K562 (cell line): ENCODE data around the gene ARHGAP22. TPM values are rescaled to one million over a fixed set of nuclear protein-coding genes. Genes with fewer than 3 reads are reported as not detected.
A peak's percentile ranks its signal among the peaks of the same experiment; 100 is the strongest.

Experiments used
- BRF1 ChIP-seq: IDR thresholded peaks from 3 replicates; pipeline ENCODE4 v1.6.1; 2011; ENCODE audit warnings: borderline replicate concordance, mild to moderate bottlenecking; ENCODE audit not compliant: insufficient read length; ENCODE audit errors: extremely low read depth
- COPS2 ChIP-seq: fragments of 450-650 bp; conservative IDR thresholded peaks from 2 replicates; pipeline ENCODE4 v1.6.1; 2016; ENCODE audit warnings: mild to moderate bottlenecking, moderate library complexity
- FOS ChIP-seq: IDR thresholded peaks from 3 replicates; pipeline ENCODE4 v1.6.1; 2011; ENCODE audit not compliant: insufficient read length; ENCODE audit errors: extremely low read depth
- FOXA3 ChIP-seq, 2 experiments: fragments of 450-650 bp in 1 of 2; sonication (generic) in 1 of 2; formaldehyde crosslinking; IDR thresholded peaks in 1 of 2; conservative IDR thresholded peaks in 1 of 2; 2 replicates each; pipeline versions ENCODE4 v1.4.0 to v1.8.0; 2020 to 2022; ENCODE audit warnings: mild to moderate bottlenecking in 2 of 2, missing genetic modification reagents in 1 of 2
- HNRNPLL ChIP-seq: fragments of 200-400 bp; formaldehyde crosslinking; IDR thresholded peaks from 2 replicates; pipeline ENCODE4 v1.6.1; 2017; ENCODE audit warnings: low read length, low read depth, mild to moderate bottlenecking; ENCODE audit not compliant: poor library complexity, severe bottlenecking
- ILF3 ChIP-seq: fragments of 450-650 bp; IDR thresholded peaks from 2 replicates; pipeline ENCODE4 v1.6.1; 2018; ENCODE audit warnings: antibody characterized with exemption, mild to moderate bottlenecking, moderate library complexity, borderline replicate concordance
- MBD2 ChIP-seq: sonication (generic); IDR thresholded peaks from 2 replicates; pipeline ENCODE4 v1.6.1; 2016; ENCODE audit warnings: low read depth, borderline replicate concordance
- MYBL2 ChIP-seq, 2 experiments: fragments of 450-650 bp in 1 of 2; sonication (generic) in 1 of 2; formaldehyde crosslinking in 1 of 2; IDR thresholded peaks; 2 replicates each; pipeline versions ENCODE4 v1.6.1 to v1.8.1; 2017 to 2022; ENCODE audit warnings: borderline replicate concordance in 1 of 2, inconsistent platforms in 1 of 2, low read depth in 1 of 2, mild to moderate bottlenecking in 1 of 2, missing genetic modification reagents in 1 of 2, moderate library complexity in 1 of 2
- POLR2G ChIP-seq: fragments of 200-400 bp; formaldehyde crosslinking; IDR thresholded peaks from 2 replicates; pipeline ENCODE4 v1.6.1; 2017; ENCODE audit warnings: low read depth, mild to moderate bottlenecking, antibody characterized with exemption, low read length, moderate library complexity
- POLR3A ChIP-seq: IDR thresholded peaks from 2 replicates; pipeline ENCODE4 v1.6.1; 2011; ENCODE audit warnings: borderline replicate concordance, mild to moderate bottlenecking, moderate library complexity; ENCODE audit not compliant: insufficient read length, insufficient read depth; ENCODE audit errors: extremely low read depth
- RHOXF2B ChIP-seq: fragments of 250-450 bp; sonication (Bioruptor Pico); conservative IDR thresholded peaks from 2 replicates; pipeline ENCODE4 v1.5.1; 2021
- SMAD2 ChIP-seq: fragments of 150-350 bp; IDR thresholded peaks from 2 replicates; pipeline ENCODE4 v1.6.1; 2014; ENCODE audit warnings: low read depth, mild to moderate bottlenecking, low read length
- SMARCA5 ChIP-seq: fragments of 450-650 bp; IDR thresholded peaks from 2 replicates; pipeline ENCODE4 v1.6.1; 2016
- TAL1 ChIP-seq: fragments of 450-650 bp; IDR thresholded peaks from 2 replicates; pipeline ENCODE4 v1.6.1; 2016; ENCODE audit warnings: mild to moderate bottlenecking
- polyA plus RNA-seq, 8 experiments: library from polyadenylated mRNA; depleted of rRNA in 4 of 8; stranded (reverse) in 5 of 8; unstranded in 3 of 8; fragments of >200 nt; fragmentation: Nextera tagmentation in 2 of 8; fragmentation: Illumina TruSeq in 1 of 8; extraction: Ambion mirVana in 2 of 8; extraction: Trizol in 1 of 8; gene quantifications; 2 replicates each; pipeline versions ENCODE4 v1.2.1 to v1.2.3, GENCODE V29; 2011 to 2014; ENCODE audit warnings: inconsistent platforms in 1 of 8, missing spikeins in 1 of 8
- total RNA-seq, 7 experiments: library from RNA; depleted of rRNA in 6 of 7; stranded (reverse); fragments of >200 nt in 6 of 7; fragmentation: Illumina TruSeq in 2 of 7; extraction: Trizol in 2 of 7; gene quantifications; 2 replicates each; pipeline versions ENCODE4 v1.2.1 to v1.2.3, GENCODE V29; 2011 to 2021; ENCODE audit warnings: low replicate concordance in 1 of 7
- TF ChIP-seq, protein P1 (sequence below): fragments of 250-450 bp; sonication (Bioruptor Pico); IDR thresholded peaks from 2 replicates; pipeline ENCODE4 v1.4.0; 2020; ENCODE audit warnings: mild to moderate bottlenecking, moderate library complexity, borderline replicate concordance
- TF ChIP-seq, protein P2 (sequence below): fragments of 450-650 bp; formaldehyde crosslinking; IDR thresholded peaks from 2 replicates; pipeline ENCODE4 v1.4.0; 2020; ENCODE audit warnings: mild to moderate bottlenecking
- TF ChIP-seq, protein P3 (sequence below): fragments of 250-450 bp; sonication (Bioruptor Pico); IDR thresholded peaks from 2 replicates; pipeline ENCODE4 v1.4.0; 2020; ENCODE audit warnings: mild to moderate bottlenecking
- TF ChIP-seq, protein P4 (sequence below), 2 experiments: IDR thresholded peaks; 2 replicates each; pipeline ENCODE4 v1.6.1; 2011; ENCODE audit warnings: borderline replicate concordance in 1 of 2, control low read depth in 1 of 2, low read depth in 1 of 2, low read length in 1 of 2, mild to moderate bottlenecking in 1 of 2, mixed read lengths in 1 of 2, moderate library complexity in 1 of 2; ENCODE audit not compliant: insufficient read depth in 1 of 2, insufficient read length in 1 of 2, poor library complexity in 1 of 2, severe bottlenecking in 1 of 2; ENCODE audit errors: extremely low read depth in 1 of 2

Gene ARHGAP22
- total and polyA plus RNA-seq, 9 of the 15 experiments (the other 6 are each of a cell fraction or from before 2014, with no cell fraction given), result 1.3 to 28.1 (median 12.7) TPM

DNA sequence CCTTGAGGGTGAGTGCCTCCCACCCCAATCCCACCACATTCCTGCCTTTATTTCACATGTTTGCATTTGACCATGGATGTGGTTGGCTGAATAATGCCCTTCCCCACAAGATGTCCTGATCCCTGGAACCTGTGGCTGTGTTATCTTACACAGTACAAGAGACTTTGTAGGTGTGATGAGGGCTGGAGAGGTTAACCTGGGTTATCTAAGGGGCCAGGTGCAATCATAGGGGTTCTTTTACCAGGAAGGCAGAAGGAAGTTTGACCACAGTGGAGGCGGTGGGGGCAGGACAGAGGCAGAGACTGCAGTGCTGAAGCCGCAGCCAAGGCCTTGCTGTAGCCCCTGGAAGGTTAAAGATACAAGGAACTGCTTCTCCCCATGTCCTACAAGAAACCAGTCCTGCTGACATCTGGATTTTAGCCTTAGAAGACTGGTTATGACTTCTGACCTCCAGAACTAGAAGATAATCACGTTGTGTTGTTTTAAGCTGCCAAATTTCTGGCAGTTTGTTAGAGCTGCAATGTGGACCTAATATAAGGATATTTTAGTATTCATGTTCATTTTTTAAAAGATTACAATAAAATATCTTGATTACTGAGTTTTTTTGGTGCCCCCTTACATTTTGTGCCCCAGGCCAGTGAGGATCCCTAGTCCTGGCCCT is 136.6 kb downstream of the ARHGAP22 start (continued):
- TF ChIP-seq, protein P1, sequence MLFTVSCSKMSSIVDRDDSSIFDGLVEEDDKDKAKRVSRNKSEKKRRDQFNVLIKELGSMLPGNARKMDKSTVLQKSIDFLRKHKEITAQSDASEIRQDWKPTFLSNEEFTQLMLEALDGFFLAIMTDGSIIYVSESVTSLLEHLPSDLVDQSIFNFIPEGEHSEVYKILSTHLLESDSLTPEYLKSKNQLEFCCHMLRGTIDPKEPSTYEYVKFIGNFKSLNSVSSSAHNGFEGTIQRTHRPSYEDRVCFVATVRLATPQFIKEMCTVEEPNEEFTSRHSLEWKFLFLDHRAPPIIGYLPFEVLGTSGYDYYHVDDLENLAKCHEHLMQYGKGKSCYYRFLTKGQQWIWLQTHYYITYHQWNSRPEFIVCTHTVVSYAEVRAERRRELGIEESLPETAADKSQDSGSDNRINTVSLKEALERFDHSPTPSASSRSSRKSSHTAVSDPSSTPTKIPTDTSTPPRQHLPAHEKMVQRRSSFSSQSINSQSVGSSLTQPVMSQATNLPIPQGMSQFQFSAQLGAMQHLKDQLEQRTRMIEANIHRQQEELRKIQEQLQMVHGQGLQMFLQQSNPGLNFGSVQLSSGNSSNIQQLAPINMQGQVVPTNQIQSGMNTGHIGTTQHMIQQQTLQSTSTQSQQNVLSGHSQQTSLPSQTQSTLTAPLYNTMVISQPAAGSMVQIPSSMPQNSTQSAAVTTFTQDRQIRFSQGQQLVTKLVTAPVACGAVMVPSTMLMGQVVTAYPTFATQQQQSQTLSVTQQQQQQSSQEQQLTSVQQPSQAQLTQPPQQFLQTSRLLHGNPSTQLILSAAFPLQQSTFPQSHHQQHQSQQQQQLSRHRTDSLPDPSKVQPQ (CRISPR knock-in tag), result no peak
- TF ChIP-seq, protein P2, sequence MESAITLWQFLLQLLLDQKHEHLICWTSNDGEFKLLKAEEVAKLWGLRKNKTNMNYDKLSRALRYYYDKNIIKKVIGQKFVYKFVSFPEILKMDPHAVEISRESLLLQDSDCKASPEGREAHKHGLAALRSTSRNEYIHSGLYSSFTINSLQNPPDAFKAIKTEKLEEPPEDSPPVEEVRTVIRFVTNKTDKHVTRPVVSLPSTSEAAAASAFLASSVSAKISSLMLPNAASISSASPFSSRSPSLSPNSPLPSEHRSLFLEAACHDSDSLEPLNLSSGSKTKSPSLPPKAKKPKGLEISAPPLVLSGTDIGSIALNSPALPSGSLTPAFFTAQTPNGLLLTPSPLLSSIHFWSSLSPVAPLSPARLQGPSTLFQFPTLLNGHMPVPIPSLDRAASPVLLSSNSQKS (CRISPR knock-in tag), result no peak
- no peak; the same call in 1 of the 2 replicates for TF ChIP-seq SMARCA5
- TF ChIP-seq, protein P3, sequence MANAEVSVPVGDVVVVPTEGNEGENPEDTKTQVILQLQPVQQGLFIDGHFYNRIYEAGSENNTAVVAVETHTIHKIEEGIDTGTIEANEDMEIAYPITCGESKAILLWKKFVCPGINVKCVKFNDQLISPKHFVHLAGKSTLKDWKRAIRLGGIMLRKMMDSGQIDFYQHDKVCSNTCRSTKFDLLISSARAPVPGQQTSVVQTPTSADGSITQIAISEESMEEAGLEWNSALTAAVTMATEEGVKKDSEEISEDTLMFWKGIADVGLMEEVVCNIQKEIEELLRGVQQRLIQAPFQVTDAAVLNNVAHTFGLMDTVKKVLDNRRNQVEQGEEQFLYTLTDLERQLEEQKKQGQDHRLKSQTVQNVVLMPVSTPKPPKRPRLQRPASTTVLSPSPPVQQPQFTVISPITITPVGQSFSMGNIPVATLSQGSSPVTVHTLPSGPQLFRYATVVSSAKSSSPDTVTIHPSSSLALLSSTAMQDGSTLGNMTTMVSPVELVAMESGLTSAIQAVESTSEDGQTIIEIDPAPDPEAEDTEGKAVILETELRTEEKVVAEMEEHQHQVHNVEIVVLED (CRISPR knock-in tag), result no peak
- TF ChIP-seq, protein P4, sequence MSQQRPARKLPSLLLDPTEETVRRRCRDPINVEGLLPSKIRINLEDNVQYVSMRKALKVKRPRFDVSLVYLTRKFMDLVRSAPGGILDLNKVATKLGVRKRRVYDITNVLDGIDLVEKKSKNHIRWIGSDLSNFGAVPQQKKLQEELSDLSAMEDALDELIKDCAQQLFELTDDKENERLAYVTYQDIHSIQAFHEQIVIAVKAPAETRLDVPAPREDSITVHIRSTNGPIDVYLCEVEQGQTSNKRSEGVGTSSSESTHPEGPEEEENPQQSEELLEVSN (IDR thresholded peaks at IDR 0.05; ENCODE audit: borderline replicate concordance in 1 of 2, extremely low read depth in 1 of 2, insufficient read depth in 1 of 2, insufficient read length in 1 of 2, low read depth in 1 of 2, low read length in 1 of 2, poor library complexity in 1 of 2, severe bottlenecking in 1 of 2), result no peak
- no peak for TF ChIP-seq FOS
- peak in 1 of 2 experiments; percentile 41; a peak in 1 of 4 replicates for TF ChIP-seq FOXA3 (CRISPR knock-in tag; conservative IDR thresholded peaks at IDR 0.05 in 1 of 2, IDR thresholded peaks at IDR 0.05 in 1 of 2)
- TF ChIP-seq BRF1, result no peak
- TF ChIP-seq TAL1, result peak; percentile 87
- TF ChIP-seq POLR3A, result no peak
- no peak for TF ChIP-seq RHOXF2B (CRISPR knock-in tag)
- TF ChIP-seq MBD2, result peak; percentile 68; the same call in 1 of the 2 replicates
- no peak for TF ChIP-seq COPS2
- TF ChIP-seq MYBL2 (IDR thresholded peaks at IDR 0.05; ENCODE audit: low read depth), result no peak
- TF ChIP-seq MYBL2 (CRISPR knock-in tag; IDR thresholded peaks at IDR 0.05; ENCODE audit: borderline replicate concordance), result no peak
- TF ChIP-seq ILF3, result no peak
- no peak for TF ChIP-seq HNRNPLL
- no peak for TF ChIP-seq SMAD2
- TF ChIP-seq POLR2G, result no peak
